A549 treated with AZD9567 at 1 μM for 4 hours (cell line): Measurements from ENCODE around the gene FGD5. TPM values are rescaled to one million over a fixed set of nuclear protein-coding genes. Genes with fewer than 3 reads are reported as not detected.

Experiments
- total RNA-seq: library from RNA; stranded (reverse); fragments of 200-300 nt; extraction: Qiagen RNA extraction; gene quantifications from 5 replicates; pipeline ENCODE4 v1.2.3, GENCODE V29; 2022; ENCODE audit not compliant: insufficient read depth

FGD5 gene, protein sequence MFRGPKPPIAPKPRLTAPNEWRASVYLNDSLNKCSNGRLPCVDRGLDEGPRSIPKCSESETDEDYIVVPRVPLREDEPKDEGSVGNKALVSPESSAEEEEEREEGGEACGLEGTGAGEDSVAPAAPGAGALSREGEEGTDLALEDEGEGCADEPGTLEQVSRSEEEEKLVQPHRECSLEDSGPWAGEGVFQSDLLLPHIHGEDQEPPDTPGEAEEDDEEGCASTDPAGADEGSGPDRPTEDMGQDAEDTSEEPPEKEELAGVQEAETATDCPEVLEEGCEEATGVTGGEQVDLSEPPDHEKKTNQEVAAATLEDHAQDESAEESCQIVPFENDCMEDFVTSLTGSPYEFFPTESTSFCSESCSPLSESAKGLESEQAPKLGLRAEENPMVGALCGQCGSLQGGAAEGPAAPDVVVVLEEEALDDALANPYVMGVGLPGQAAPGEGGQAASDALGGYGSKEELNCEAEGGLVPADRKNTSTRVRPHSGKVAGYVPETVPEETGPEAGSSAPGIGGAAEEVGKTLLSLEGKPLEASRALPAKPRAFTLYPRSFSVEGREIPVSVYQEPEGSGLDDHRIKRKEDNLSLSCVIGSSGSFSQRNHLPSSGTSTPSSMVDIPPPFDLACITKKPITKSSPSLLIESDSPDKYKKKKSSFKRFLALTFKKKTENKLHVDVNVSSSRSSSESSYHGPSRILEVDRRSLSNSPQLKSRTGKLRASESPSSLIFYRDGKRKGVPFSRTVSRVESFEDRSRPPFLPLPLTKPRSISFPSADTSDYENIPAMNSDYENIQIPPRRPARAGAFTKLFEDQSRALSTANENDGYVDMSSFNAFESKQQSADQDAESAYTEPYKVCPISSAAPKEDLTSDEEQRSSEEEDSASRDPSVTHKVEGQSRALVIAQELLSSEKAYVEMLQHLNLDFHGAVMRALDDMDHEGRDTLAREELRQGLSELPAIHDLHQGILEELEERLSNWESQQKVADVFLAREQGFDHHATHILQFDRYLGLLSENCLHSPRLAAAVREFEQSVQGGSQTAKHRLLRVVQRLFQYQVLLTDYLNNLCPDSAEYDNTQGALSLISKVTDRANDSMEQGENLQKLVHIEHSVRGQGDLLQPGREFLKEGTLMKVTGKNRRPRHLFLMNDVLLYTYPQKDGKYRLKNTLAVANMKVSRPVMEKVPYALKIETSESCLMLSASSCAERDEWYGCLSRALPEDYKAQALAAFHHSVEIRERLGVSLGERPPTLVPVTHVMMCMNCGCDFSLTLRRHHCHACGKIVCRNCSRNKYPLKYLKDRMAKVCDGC (N-terminal part only)
- 0.05 to 0.06 TPM in 2 of 5 replicates, not detected in the others for total RNA-seq

DNA sequence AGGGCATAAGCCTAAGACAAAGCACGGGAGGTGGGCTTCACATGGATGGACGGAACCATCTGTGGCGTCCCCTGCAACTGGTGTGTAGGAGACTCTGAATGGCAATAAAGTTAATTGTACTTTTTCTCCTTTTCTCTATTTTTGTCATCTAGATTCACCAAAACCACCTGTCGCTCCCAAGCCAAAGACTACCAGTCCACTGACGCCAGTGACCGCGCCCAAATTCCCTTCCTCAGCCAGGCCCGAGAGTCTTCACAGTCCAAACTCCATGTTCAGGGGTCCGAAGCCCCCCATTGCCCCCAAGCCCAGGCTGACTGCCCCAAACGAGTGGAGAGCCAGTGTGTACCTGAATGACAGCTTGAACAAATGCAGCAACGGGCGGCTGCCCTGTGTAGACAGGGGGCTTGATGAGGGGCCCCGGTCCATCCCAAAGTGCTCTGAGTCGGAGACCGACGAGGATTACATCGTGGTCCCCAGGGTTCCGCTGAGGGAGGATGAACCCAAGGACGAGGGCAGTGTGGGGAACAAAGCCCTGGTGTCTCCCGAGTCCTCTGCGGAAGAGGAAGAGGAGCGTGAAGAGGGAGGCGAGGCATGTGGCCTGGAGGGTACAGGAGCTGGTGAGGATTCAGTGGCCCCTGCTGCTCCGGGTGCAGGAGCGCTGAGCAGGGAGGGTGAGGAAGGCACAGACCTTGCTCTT, at the start of gene FGD5:
Gene FGD5 (plus strand): TSS at position 159 of the 697 bp plus-strand sequence. CDS start 110 bp downstream, at position 269.

DNA sequence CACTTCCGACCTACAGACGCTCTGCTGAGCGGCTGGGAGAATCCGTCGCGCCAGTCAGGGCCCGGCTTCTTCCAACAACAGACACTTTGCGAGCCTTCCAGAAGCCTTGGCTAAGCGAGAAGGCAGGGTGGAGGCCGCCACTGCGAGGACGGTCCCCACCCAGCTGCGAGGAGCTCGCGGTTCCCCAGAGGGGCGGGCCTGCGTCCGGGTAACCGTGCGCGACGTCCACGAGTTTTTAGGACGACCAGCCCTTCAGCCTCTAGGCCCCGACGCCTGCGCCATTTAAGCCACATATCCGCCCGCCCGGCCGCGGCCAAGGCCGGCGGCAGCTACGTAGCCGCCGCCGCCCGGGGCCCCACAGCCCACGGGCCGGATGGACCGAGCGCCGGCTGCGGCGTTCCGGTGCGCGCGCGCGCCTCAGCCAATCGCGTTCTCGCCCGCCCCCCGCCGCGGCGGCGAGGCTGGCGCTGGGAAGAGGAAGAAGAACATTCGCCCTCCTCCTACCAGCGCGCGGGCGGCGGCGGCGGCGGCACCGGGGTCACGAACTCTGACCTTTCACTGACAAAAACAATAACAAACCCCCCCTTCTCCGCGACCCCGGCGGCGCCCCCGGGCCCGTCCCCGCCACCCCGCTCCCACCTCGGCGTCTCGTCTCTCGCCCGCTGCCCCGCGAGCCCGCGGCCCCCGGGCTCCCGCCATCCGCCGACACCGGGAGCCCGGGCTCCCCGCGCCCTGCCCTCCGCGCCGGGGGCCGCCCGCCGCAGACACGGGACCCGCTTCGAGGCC, 128.5 kb downstream of the FGD5 start, which contains the start of gene NR2C2:
Gene NR2C2 (plus strand): TSS at position 484 of the 786 bp plus-strand sequence. CDS start 56,332 bp downstream, outside the sequence.

Other genes starting within 250 kb of the FGD5 start
- 10.8 to 15.2 TPM (median 12.8 TPM) in 5 replicates for gene CCDC174, start 167.2 kb upstream of the FGD5 start, total RNA-seq
- gene C3orf20, start 143.8 kb upstream of the FGD5 start, total RNA-seq: 0.03 to 0.09 TPM (median 0.07 TPM) in 3 of 5 replicates, not detected in the others
- gene NR2C2, start 128.6 kb downstream of the FGD5 start, total RNA-seq: 10.7 to 17.6 TPM (median 15.4 TPM) in 5 replicates
- 56.1 to 65.3 TPM (median 60.8 TPM) in 5 replicates for gene MRPS25, start 246.4 kb downstream of the FGD5 start, total RNA-seq